Suprapubic skin (tissue), 4 donors: ENCODE data around the gene LRRN4. TPM values are rescaled to one million over a fixed set of nuclear protein-coding genes. Genes with fewer than 3 reads are reported as not detected.
"Not testable (repeated sequence)": the region's sequence is repeated elsewhere in the genome, so short reads cannot be mapped to it uniquely, and the experiment has no call there.

ENCODE experiments used
- DNase-seq, 2 donors: peaks; one replicate each; pipeline ENCODE4 v3.0.0-alpha.2; 2019; ENCODE audit warnings: low spot score in 2 of 2
- H3K27ac ChIP-seq: fragments of 200-600 bp; sonication (generic); one replicate; pipeline ENCODE4 v1.5.1; 2019
- H3K27me3 ChIP-seq: fragments of 200-600 bp; sonication (generic); one replicate; pipeline ENCODE4 v1.5.1; 2019
- H3K36me3 ChIP-seq: fragments of 200-600 bp; sonication (generic); one replicate; pipeline ENCODE4 v1.5.1; 2019
- H3K4me1 ChIP-seq: fragments of 200-600 bp; sonication (generic); one replicate; pipeline ENCODE4 v1.5.1; 2019
- H3K4me3 ChIP-seq: fragments of 200-600 bp; sonication (generic); one replicate; pipeline ENCODE4 v1.5.1; 2019; ENCODE audit warnings: mild to moderate bottlenecking
- H3K9me3 ChIP-seq: fragments of 200-600 bp; sonication (generic); one replicate; pipeline ENCODE4 v1.5.1; 2019
- EP300 ChIP-seq: sonication (generic); formaldehyde crosslinking; IDR thresholded peaks from one replicate; pipeline ENCODE4 v1.6.1; 2017; ENCODE audit warnings: antibody characterized with exemption
- POLR2A ChIP-seq, 2 donors: fragments of 450-650 bp; IDR thresholded peaks; one replicate each; pipeline ENCODE4 v1.6.1; 2017; ENCODE audit warnings: antibody characterized with exemption in 2 of 2, mild to moderate bottlenecking in 2 of 2, moderate library complexity in 2 of 2
- POLR2AphosphoS5 ChIP-seq, 3 donors: sonication (generic); formaldehyde crosslinking; IDR thresholded peaks; one replicate each; pipeline ENCODE4 v1.6.1; 2017; ENCODE audit warnings: antibody characterized with exemption in 3 of 3
- WGBS: methylation state at CpG from one replicate; pipeline ENCODE4 v1.1.5; 2018; 5-methylcytosine and 5-hydroxymethylcytosine counted together
- total RNA-seq, 4 donors: library from RNA; depleted of rRNA; stranded (reverse); fragments of >200 nt; gene quantifications; one replicate each; pipeline ENCODE4 v1.1.0, GENCODE V29; 2016
- TF ChIP-seq, protein P1 (sequence below), 2 donors: fragments of 200-600 bp in 1 of 2; fragments of 450-650 bp in 1 of 2; sonication (generic) in 1 of 2; IDR thresholded peaks; one replicate each; pipeline ENCODE4 v1.5.1; 2016 to 2019; ENCODE audit warnings: antibody characterized with exemption in 2 of 2, mild to moderate bottlenecking in 1 of 2, moderate library complexity in 1 of 2

The LRRN4 gene
- total RNA-seq, 4 donors from 2014 or later, result 0.80 TPM; not detected in 3

DNA sequence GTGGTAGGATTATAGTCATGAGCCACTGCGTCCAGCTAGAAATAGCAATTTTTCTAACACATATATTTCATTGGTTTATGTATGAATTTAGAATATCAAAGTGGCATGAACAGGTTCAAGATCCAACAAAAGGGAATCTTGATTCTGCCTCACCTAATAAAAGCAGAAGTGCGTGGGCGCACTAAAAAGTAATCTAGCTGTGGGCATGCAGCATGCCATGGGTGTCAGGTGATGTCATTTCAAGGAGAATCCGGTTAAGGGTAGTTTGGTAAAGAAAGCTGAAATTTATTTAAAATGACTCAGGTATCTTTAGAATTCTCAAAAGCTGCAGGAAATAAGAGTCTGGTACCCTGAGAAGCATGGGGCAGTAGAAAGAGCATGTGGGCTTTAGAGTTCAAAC is 17.6 kb downstream of the LRRN4 start:
- TF ChIP-seq POLR2A (IDR thresholded peaks at IDR 0.05) (no peak), EP300 (no peak)
- no peak for DNase-seq
- H3K36me3 ChIP-seq, result peaks cover 69% of the 10 kb centered on the region
- H3K27ac ChIP-seq, result no peak overlapping the region
- H3K9me3 ChIP-seq, result no peaks in the 10 kb centered on the region
- 95% methylated on average over 4 of the region's 4 CpGs for WGBS
- H3K27me3 ChIP-seq, result no peaks in the 10 kb centered on the region
- H3K4me3 ChIP-seq, result no peak overlapping the region
- H3K4me1 ChIP-seq, result no peaks in the 10 kb centered on the region

DNA sequence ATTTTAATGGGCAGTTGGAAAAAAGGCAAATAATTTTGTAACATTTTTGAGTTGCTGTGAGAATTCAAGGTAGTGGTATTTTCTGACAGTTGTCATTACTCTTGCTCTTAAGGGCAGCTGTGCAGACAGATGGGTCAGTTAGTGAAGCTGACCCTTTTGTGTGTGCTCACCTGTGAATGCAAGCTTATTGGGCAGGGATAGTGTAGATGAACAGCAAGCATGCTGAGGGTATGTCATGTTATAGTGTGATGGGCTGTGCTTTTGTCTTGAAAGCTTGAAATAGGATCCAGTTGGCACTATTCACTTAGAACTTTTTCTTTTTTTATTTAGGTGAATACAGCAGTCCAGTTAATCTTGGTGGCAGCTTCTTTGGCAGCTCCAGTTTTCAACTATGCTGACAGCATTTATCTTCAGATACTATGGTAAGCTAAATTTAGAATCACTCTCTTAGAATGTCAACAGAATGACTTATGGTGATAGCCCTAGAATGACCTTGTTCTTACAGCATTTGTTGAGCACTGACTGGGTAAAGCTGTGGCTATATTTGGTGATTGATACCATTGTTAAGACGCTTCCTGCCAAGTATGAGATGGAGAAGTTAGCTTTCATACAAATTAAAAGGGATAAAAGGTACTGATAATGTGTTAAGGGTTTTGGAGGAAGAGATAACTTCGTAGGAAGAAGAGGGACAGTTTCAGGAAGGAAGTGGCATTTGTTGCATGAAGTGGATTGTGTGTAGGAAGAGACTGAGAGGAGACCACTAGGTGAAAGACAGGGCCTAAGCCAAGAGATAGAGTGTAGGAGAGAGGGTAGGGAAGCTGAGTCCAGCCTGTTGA is 19.5 kb downstream of the LRRN4 start:
- Histone ChIP-seq H3K27ac (no peak overlapping the region), H3K4me1 (peaks cover 2% of the 10 kb centered on the region), H3K9me3 (no peaks in the 10 kb centered on the region), H3K4me3 (no peak overlapping the region), H3K36me3 (peaks cover 56% of the 10 kb centered on the region), H3K27me3 (no peaks in the 10 kb centered on the region)
- no peak for DNase-seq
- TF ChIP-seq POLR2AphosphoS5 (IDR thresholded peaks at IDR 0.05), result no peak
- TF ChIP-seq, protein P1, sequence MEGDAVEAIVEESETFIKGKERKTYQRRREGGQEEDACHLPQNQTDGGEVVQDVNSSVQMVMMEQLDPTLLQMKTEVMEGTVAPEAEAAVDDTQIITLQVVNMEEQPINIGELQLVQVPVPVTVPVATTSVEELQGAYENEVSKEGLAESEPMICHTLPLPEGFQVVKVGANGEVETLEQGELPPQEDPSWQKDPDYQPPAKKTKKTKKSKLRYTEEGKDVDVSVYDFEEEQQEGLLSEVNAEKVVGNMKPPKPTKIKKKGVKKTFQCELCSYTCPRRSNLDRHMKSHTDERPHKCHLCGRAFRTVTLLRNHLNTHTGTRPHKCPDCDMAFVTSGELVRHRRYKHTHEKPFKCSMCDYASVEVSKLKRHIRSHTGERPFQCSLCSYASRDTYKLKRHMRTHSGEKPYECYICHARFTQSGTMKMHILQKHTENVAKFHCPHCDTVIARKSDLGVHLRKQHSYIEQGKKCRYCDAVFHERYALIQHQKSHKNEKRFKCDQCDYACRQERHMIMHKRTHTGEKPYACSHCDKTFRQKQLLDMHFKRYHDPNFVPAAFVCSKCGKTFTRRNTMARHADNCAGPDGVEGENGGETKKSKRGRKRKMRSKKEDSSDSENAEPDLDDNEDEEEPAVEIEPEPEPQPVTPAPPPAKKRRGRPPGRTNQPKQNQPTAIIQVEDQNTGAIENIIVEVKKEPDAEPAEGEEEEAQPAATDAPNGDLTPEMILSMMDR (IDR thresholded peaks at IDR 0.05), result no peak
- TF ChIP-seq POLR2A (IDR thresholded peaks at IDR 0.05), result no peak
- TF ChIP-seq EP300, result no peak
- 80% methylated on average over 2 of the region's 2 CpGs for WGBS

DNA sequence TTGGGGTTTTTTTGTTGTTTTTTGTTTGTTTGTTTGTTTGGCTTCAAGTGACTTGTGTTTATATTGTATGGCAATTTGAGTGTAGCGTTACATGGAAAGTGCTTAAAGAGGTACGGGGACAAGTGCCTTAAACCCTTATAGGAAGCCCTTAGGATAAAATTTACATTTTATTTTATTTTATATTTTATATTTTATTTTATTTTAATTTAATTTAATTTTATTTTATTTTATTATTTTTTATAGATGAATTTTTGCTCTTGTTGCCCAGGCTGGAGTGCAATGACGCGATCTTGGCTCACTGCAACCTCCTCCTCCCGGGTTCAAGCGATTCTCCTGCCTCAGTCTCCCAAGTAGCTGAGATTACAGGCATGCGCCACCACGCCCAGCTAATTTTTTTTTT is 21.0 kb downstream of the LRRN4 start:
- peaks cover 45% of the 10 kb centered on the region for H3K36me3 ChIP-seq
- not testable (repeated sequence) for H3K4me1 ChIP-seq, H3K27me3 ChIP-seq, H3K9me3 ChIP-seq, H3K4me3 ChIP-seq, DNase-seq, H3K27ac ChIP-seq
- WGBS, result 95% methylated on average over 8 of the region's 8 CpGs

DNA sequence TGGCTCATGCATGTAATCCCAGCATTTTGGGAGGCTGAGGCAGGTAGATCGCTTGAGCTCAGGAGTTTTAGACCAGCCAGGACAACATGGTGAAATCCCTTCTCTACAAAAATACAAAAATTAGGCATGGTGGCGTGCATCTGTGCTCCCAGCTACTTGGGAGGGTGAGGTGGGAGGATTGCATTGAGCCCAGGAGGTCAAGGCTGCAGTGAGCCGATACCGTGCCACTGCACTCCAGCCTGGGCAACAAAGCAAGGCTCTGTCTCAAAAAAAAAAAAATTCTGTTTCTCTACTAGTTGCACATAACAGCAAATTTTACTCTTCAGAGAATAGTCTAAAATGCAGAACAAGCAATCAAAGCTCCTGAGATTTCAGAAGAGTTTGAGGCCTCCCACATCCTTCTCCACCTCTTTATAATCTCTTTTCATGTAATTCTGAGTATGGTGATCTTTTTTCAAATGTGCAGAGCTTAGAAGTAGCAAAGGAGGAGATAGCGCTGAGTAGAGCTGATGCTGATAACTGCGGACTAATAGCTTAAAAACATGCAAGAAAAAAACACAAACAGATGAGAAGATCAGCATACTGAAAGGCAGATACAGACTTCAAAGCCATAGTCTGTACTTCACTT is 23.3 kb downstream of the LRRN4 start:
- Histone ChIP-seq H3K4me3 (no peak overlapping the region), H3K27me3 (no peaks in the 10 kb centered on the region), H3K27ac (no peak overlapping the region), H3K36me3 (peaks cover 25% of the 10 kb centered on the region), H3K4me1 (peaks cover 9% of the 10 kb centered on the region), H3K9me3 (no peaks in the 10 kb centered on the region)
- TF ChIP-seq POLR2A (IDR thresholded peaks at IDR 0.05), result no peak
- TF ChIP-seq POLR2AphosphoS5 (IDR thresholded peaks at IDR 0.05), result no peak
- TF ChIP-seq EP300, result no peak
- TF ChIP-seq, protein P1 (IDR thresholded peaks at IDR 0.05), result no peak
- no peak for DNase-seq
- 92% methylated on average over 6 of the region's 6 CpGs for WGBS

DNA sequence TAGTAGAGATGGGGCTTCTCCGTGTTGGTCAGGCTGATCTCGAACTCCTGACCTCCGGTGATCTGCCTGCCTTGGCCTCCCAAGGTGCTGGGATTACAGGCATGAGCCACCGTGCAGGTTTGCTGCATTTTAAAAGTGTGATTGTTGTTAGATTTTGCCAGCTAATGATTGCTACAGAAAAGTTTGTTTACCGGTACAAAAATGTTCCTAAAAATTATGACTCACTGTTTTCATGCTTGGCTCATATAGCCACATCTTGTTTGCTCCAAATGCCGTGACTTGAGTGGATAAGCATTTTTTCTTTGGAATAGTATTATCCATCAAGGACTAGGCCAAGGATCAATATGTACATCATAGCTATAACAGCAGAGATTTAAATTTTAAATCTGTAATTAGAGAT is 24.3 kb downstream of the LRRN4 start:
- H3K9me3 ChIP-seq, result no peaks in the 10 kb centered on the region
- WGBS, result 56% methylated on average over 6 of the region's 6 CpGs
- peaks cover 24% of the 10 kb centered on the region for H3K36me3 ChIP-seq
- no peaks in the 10 kb centered on the region for H3K27me3 ChIP-seq
- H3K4me1 ChIP-seq, result peaks cover 9% of the 10 kb centered on the region
- no peak overlapping the region for H3K27ac ChIP-seq
- TF ChIP-seq POLR2A (IDR thresholded peaks at IDR 0.05), result no peak
- TF ChIP-seq, protein P1 (IDR thresholded peaks at IDR 0.05), result no peak
- no peak for TF ChIP-seq EP300
- TF ChIP-seq POLR2AphosphoS5 (IDR thresholded peaks at IDR 0.05), result no peak
- H3K4me3 ChIP-seq, result no peak overlapping the region
- no peak for DNase-seq

DNA sequence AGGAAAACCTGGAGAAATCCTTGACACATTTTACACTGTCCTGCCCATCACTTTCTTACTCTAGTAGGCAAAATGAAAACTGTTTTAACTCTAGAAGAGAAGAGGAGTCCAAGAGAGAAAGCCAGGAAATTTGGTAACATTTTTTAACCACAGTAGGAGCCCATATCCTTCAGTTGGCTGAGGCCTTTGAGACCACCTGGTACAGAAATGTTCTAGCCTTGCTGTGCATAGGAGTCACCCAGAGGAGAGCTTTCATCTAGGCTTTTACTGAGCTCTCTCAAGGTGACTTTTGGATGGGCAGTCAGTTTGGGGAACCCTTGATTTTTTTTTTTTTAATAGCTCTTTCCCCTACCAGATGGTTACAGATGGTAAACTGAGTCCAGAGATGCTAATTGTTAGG is 25.0 kb downstream of the LRRN4 start:
- H3K4me3 ChIP-seq, result no peak overlapping the region
- H3K36me3 ChIP-seq, result peaks cover 24% of the 10 kb centered on the region
- H3K27me3 ChIP-seq, result no peaks in the 10 kb centered on the region
- DNase-seq, result no peak
- TF ChIP-seq EP300, result no peak
- TF ChIP-seq POLR2A (IDR thresholded peaks at IDR 0.05), result no peak
- no peak for TF ChIP-seq POLR2AphosphoS5 (IDR thresholded peaks at IDR 0.05)
- TF ChIP-seq, protein P1 (IDR thresholded peaks at IDR 0.05), result no peak
- H3K9me3 ChIP-seq, result no peaks in the 10 kb centered on the region
- peaks cover 9% of the 10 kb centered on the region for H3K4me1 ChIP-seq
- no peak overlapping the region for H3K27ac ChIP-seq
